Measurements from ENCODE around the gene SH2D5. TPM values are rescaled to one million over a fixed set of nuclear protein-coding genes. Genes with fewer than 3 reads are reported as not detected.

SH2D5 gene
- 0.07 and 0.32 TPM in 2 replicates for total RNA-seq

- intact Hi-C loops (cut with micrococcal nuclease) = loop anchor here (1.0 to 2.0 kb wide), 3 partner anchors 36 to 71 kb away; partner anchors contain the start of genes DDOST and HP1BP3
Measured at GRCh38 chr1:20732588-20733359, at the start of gene SH2D5. Gene SH2D5 (minus strand): TSS chr1:20732703. CDS start chr1:20728044, 4,659 bp downstream.

- intact Hi-C loops (cut with micrococcal nuclease) = no loop called here
Measured at GRCh38 chr1:20775700-20776099, 43.2 kb upstream of the SH2D5 start.

GRCh38 chr1:20771780-20772179 lies 39.3 kb upstream of the SH2D5 start:
- intact Hi-C loops (cut with micrococcal nuclease) = no loop called here

- intact Hi-C loops (cut with micrococcal nuclease) = no loop called here
Measured at GRCh38 chr1:20770314-20771087, 38.0 kb upstream of the SH2D5 start.

- intact Hi-C loops (cut with micrococcal nuclease) = no loop called here
Measured at GRCh38 chr1:20767271-20767670, 34.8 kb upstream of the SH2D5 start.

GRCh38 chr1:20763417-20763816 lies 30.9 kb upstream of the SH2D5 start:
- intact Hi-C loops (cut with micrococcal nuclease) = no loop called here

- intact Hi-C loops (cut with micrococcal nuclease) = no loop called here
Measured at GRCh38 chr1:20760322-20760721, 27.8 kb upstream of the SH2D5 start.

- intact Hi-C loops (cut with micrococcal nuclease) = no loop called here
Measured at GRCh38 chr1:20753589-20753988, 21.1 kb upstream of the SH2D5 start.

GRCh38 chr1:20751462-20751990 lies 19.0 kb upstream of the SH2D5 start:
- intact Hi-C loops (cut with micrococcal nuclease) = no loop called here

GRCh38 chr1:20742671-20743070 lies 10.2 kb upstream of the SH2D5 start:
- intact Hi-C loops (cut with micrococcal nuclease) = no loop called here

GRCh38 chr1:20740781-20741180 lies 8.3 kb upstream of the SH2D5 start:
- intact Hi-C loops (cut with micrococcal nuclease) = no loop called here

- intact Hi-C loops (cut with micrococcal nuclease) = no loop called here
Measured at GRCh38 chr1:20739225-20739624, 6.7 kb upstream of the SH2D5 start.

- intact Hi-C loops (cut with micrococcal nuclease) = no loop called here
Measured at GRCh38 chr1:20735581-20736111, 3.1 kb upstream of the SH2D5 start.

GRCh38 chr1:20733360-20733975 lies 965 bp upstream of the SH2D5 start:
- intact Hi-C loops (cut with micrococcal nuclease) = loop anchor here (1.0 to 2.0 kb wide), 3 partner anchors 37 to 72 kb away; partner anchors contain the start of genes DDOST and HP1BP3

GRCh38 chr1:20732071-20732587 lies 374 bp downstream of the SH2D5 start:
- intact Hi-C loops (cut with micrococcal nuclease) = loop anchor here (2.0 kb wide), 1 partner anchor 55 kb away; the partner anchor contains the start of gene HP1BP3

GRCh38 chr1:20731057-20731991 lies 1.2 kb downstream of the SH2D5 start:
- intact Hi-C loops (cut with micrococcal nuclease) = no loop called here

- intact Hi-C loops (cut with micrococcal nuclease) = no loop called here
Measured at GRCh38 chr1:20730690-20731056, 1.8 kb downstream of the SH2D5 start.

GRCh38 chr1:20729990-20730689 lies 2.4 kb downstream of the SH2D5 start:
- intact Hi-C loops (cut with micrococcal nuclease) = no loop called here

- intact Hi-C loops (cut with micrococcal nuclease) = no loop called here
Measured at GRCh38 chr1:20729155-20729931, 3.2 kb downstream of the SH2D5 start.

Measured in T-helper 1 cell treated with Interleukin-12 subunit alpha and Interleukin-12 subunit beta and Interleukin-4 antibody, amounts not matched to agents 30 ng/mL and 1 ng/mL, for 36 hours (primary cell).